Measurements from ENCODE around the gene COX6A2. TPM values are rescaled to one million over a fixed set of nuclear protein-coding genes. Genes with fewer than 3 reads are reported as not detected.

Gene COX6A2
- total RNA-seq, 1 experiment from 2014 or later, result not detected

DNA sequence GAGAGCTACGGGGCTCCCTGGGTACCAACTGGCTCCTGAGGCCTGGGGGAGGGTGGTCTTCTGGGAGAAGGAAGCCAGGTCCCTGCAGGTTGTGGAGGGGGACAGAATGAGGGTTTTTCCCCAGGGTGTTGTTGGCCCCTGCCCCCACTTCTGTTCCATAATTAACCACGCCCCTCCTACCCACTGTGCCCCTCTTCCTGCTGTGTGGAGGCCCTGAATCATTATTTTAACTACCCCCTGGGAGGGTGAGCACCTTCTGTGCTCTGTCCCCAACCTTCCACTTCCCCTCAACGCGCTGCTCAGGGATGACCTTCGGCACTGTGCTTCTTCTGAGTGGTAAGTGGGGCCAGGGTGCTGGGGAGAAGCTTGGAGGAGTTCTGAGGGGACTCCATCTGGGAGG is 35.1 kb downstream of the COX6A2 start, which contains the start of gene ITGAD:
TSS of gene ITGAD (plus strand) at position 280 of the 400 bp plus-strand sequence. CDS start at position 306, 26 bp downstream.
- ChIA-PET POLR2A (no interaction called here), CTCF (interaction anchor here (1.6 kb wide), 1 partner anchor 10 kb away, joined by 10 read pairs; no protein-coding TSS in a partner anchor)
- Mint-ChIP-seq H3K4me1 (peaks cover 6% of the 10 kb centered on the region; the same call in 1 of the 2 replicates), H3K27ac (no peak within 1 kb of the TSS), H3K27me3 (ENCODE audit: low read depth) (no peaks in the 10 kb centered on the region; the same call in 1 of the 2 replicates), H3K36me3 (no peaks in the 10 kb centered on the region), H3K4me3 (no peak within 1 kb of the TSS), H3K9me3 (no peaks in the 10 kb centered on the region)
- ATAC-seq (no peak), DNase-seq (ENCODE audit: low spot score) (no peak)
- TF ChIP-seq, protein P1, sequence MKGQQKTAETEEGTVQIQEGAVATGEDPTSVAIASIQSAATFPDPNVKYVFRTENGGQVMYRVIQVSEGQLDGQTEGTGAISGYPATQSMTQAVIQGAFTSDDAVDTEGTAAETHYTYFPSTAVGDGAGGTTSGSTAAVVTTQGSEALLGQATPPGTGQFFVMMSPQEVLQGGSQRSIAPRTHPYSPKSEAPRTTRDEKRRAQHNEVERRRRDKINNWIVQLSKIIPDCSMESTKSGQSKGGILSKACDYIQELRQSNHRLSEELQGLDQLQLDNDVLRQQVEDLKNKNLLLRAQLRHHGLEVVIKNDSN (CRISPR knock-in tag; IDR thresholded peaks at IDR 0.05), result no peak
- TF ChIP-seq ESRRA (CRISPR knock-in tag; IDR thresholded peaks at IDR 0.05; ENCODE audit: borderline replicate concordance) (no peak), TCF7 (CRISPR knock-in tag; IDR thresholded peaks at IDR 0.05; ENCODE audit: low read depth) (no peak), OVOL2 (CRISPR knock-in tag; IDR thresholded peaks at IDR 0.05; ENCODE audit: borderline replicate concordance) (no peak), E2F5 (CRISPR knock-in tag; IDR thresholded peaks at IDR 0.05) (no peak), JUN (CRISPR knock-in tag; IDR thresholded peaks at IDR 0.05) (no peak), PRRX2 (CRISPR knock-in tag; IDR thresholded peaks at IDR 0.05) (no peak)
- TF ChIP-seq, protein P2, sequence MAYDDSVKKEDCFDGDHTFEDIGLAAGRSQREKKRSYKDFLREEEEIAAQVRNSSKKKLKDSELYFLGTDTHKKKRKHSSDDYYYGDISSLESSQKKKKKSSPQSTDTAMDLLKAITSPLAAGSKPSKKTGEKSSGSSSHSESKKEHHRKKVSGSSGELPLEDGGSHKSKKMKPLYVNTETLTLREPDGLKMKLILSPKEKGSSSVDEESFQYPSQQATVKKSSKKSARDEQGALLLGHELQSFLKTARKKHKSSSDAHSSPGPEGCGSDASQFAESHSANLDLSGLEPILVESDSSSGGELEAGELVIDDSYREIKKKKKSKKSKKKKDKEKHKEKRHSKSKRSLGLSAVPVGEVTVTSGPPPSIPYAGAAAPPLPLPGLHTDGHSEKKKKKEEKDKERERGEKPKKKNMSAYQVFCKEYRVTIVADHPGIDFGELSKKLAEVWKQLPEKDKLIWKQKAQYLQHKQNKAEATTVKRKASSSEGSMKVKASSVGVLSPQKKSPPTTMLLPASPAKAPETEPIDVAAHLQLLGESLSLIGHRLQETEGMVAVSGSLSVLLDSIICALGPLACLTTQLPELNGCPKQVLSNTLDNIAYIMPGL (CRISPR knock-in tag; IDR thresholded peaks at IDR 0.05), result no peak

DNA sequence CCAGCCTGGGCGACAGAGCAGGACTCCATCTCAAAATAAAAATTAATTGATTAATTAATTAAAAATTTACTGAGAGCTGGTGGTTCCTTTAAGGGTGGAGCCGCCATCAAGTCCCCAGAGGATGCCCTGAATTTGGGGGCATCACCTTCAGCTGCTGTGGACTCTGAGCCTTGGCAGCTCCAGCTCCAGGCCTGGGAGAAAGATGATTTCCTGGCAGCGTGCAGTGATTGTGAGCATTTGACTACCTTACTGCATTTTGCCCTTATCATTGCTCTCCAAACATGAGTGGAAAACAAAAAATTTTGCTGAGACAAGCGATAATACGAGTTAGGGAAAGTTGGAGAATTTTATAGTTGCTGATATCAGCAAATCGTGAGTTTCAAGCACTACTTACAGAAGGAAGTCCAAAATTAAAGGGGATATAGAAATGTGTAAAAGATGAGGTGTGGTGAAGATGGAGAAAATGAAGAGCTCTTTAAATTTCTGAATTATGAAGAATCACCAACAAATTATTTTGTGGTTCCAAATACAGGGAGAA is 37.6 kb downstream of the COX6A2 start:
- ChIA-PET CTCF (interaction anchor here (1.0 to 1.3 kb wide), 2 partner anchors 8 to 52 kb away, joined by 3 to 5 read pairs; partner anchors contain the start of gene ZNF843), POLR2A (no interaction called here)
- no peak for DNase-seq (ENCODE audit: low spot score)

DNA sequence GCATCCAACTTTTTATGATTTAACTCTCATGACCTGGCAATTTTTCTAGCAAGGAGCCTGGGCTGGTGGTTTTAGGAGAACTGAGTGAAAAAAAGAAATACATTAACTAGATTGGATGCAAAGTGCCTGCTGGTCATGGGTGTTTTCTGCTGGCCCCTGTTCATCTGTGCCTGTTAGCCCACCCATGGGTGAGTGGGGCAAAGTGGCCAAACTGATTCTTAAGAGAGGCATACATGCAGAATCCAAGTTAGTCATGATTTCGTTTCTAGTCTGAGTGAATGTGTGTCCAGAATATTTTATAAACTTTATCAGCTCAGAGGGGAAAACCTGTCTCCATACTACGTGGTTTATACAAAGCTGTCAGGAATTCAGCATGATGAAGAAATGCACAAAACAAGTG is 39.6 kb downstream of the COX6A2 start:
- no peak overlapping the region for H3K4me3 Mint-ChIP-seq
- H3K4me1 Mint-ChIP-seq, result peaks cover 6% of the 10 kb centered on the region; the same call in 1 of the 2 replicates
- CTCF ChIA-PET, result interaction anchor here (1.2 kb wide), 1 partner anchor 63 kb away, joined by 3 read pairs; no protein-coding TSS in a partner anchor
- H3K9me3 Mint-ChIP-seq, result peaks cover 9% of the 10 kb centered on the region
- no peaks in the 10 kb centered on the region; the same call in 1 of the 2 replicates for H3K27me3 Mint-ChIP-seq (ENCODE audit: low read depth)
- no peak for DNase-seq (ENCODE audit: low spot score)
- no peaks in the 10 kb centered on the region for H3K36me3 Mint-ChIP-seq
- POLR2A ChIA-PET, result no interaction called here
- no peak overlapping the region for H3K27ac Mint-ChIP-seq
- no peak for ATAC-seq
- TF ChIP-seq, protein P3, sequence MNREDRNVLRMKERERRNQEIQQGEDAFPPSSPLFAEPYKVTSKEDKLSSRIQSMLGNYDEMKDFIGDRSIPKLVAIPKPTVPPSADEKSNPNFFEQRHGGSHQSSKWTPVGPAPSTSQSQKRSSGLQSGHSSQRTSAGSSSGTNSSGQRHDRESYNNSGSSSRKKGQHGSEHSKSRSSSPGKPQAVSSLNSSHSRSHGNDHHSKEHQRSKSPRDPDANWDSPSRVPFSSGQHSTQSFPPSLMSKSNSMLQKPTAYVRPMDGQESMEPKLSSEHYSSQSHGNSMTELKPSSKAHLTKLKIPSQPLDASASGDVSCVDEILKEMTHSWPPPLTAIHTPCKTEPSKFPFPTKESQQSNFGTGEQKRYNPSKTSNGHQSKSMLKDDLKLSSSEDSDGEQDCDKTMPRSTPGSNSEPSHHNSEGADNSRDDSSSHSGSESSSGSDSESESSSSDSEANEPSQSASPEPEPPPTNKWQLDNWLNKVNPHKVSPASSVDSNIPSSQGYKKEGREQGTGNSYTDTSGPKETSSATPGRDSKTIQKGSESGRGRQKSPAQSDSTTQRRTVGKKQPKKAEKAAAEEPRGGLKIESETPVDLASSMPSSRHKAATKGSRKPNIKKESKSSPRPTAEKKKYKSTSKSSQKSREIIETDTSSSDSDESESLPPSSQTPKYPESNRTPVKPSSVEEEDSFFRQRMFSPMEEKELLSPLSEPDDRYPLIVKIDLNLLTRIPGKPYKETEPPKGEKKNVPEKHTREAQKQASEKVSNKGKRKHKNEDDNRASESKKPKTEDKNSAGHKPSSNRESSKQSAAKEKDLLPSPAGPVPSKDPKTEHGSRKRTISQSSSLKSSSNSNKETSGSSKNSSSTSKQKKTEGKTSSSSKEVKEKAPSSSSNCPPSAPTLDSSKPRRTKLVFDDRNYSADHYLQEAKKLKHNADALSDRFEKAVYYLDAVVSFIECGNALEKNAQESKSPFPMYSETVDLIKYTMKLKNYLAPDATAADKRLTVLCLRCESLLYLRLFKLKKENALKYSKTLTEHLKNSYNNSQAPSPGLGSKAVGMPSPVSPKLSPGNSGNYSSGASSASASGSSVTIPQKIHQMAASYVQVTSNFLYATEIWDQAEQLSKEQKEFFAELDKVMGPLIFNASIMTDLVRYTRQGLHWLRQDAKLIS (CRISPR knock-in tag; IDR thresholded peaks at IDR 0.05; ENCODE audit: borderline replicate concordance), result no peak
- TF ChIP-seq ZNF532 (CRISPR knock-in tag; IDR thresholded peaks at IDR 0.05; ENCODE audit: borderline replicate concordance), result no peak
- no peak for TF ChIP-seq FOXP1 (CRISPR knock-in tag; IDR thresholded peaks at IDR 0.05; ENCODE audit: borderline replicate concordance)
- no peak for TF ChIP-seq TEAD1 (CRISPR knock-in tag; IDR thresholded peaks at IDR 0.05)
- TF ChIP-seq CREM (CRISPR knock-in tag; IDR thresholded peaks at IDR 0.05), result no peak
- TF ChIP-seq SOX15 (CRISPR knock-in tag; IDR thresholded peaks at IDR 0.05), result no peak
- TF ChIP-seq ELF4 (CRISPR knock-in tag; IDR thresholded peaks at IDR 0.05; ENCODE audit: low read depth), result no peak
- TF ChIP-seq TEAD4 (CRISPR knock-in tag; IDR thresholded peaks at IDR 0.05), result no peak
- TF ChIP-seq, protein P4, sequence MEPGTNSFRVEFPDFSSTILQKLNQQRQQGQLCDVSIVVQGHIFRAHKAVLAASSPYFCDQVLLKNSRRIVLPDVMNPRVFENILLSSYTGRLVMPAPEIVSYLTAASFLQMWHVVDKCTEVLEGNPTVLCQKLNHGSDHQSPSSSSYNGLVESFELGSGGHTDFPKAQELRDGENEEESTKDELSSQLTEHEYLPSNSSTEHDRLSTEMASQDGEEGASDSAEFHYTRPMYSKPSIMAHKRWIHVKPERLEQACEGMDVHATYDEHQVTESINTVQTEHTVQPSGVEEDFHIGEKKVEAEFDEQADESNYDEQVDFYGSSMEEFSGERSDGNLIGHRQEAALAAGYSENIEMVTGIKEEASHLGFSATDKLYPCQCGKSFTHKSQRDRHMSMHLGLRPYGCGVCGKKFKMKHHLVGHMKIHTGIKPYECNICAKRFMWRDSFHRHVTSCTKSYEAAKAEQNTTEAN (CRISPR knock-in tag; IDR thresholded peaks at IDR 0.05), result no peak
- TF ChIP-seq NFYB (CRISPR knock-in tag; conservative IDR thresholded peaks at IDR 0.05; ENCODE audit: low read depth), result no peak

More for the DNA sequence above, 37.6 kb downstream of the COX6A2 start:
- ATAC-seq, result no peak
- TF ChIP-seq ZNF232 (CRISPR knock-in tag; IDR thresholded peaks at IDR 0.05) (no peak), SP1 (CRISPR knock-in tag; conservative IDR thresholded peaks at IDR 0.05) (no peak)
- no peak overlapping the region for H3K27ac Mint-ChIP-seq
- no peak overlapping the region for H3K4me3 Mint-ChIP-seq
- H3K27me3 Mint-ChIP-seq (ENCODE audit: low read depth), result no peaks in the 10 kb centered on the region; the same call in 1 of the 2 replicates
- peaks cover 6% of the 10 kb centered on the region; the same call in 1 of the 2 replicates for H3K4me1 Mint-ChIP-seq
- no peaks in the 10 kb centered on the region for H3K36me3 Mint-ChIP-seq
- peaks cover 9% of the 10 kb centered on the region for H3K9me3 Mint-ChIP-seq
